Keratinocyte (primary cell): ENCODE results near the gene DIRAS3. TPM values are rescaled to one million over a fixed set of nuclear protein-coding genes. Genes with fewer than 3 reads are reported as not detected.

ENCODE experiments used
- DNase-seq: peaks from one replicate; pipeline ENCODE4 v3.0.0-alpha.2; 2011; ENCODE audit warnings: low read depth, missing footprints, low spot score
- FAIRE-seq: peaks from 2 replicates; lab custom pipeline; 2011; peaks lifted over from hg19 to GRCh38; lab: Jason Lieb, UNC
- H2AFZ ChIP-seq: 2 replicates; pipeline ENCODE4 v1.6.0; 2012; ENCODE audit warnings: low read length, control low read depth, inconsistent platforms; ENCODE audit not compliant: control insufficient read depth
- H3K27ac ChIP-seq: 2 replicates; pipeline ENCODE4 v1.5.1; 2011; ENCODE audit warnings: low read length; ENCODE audit not compliant: control insufficient read depth, insufficient read depth
- H3K27me3 ChIP-seq: 3 replicates; pipeline ENCODE4 v1.6.0; 2011; ENCODE audit warnings: low read length; ENCODE audit not compliant: control insufficient read depth, insufficient read depth; ENCODE audit errors: extremely low read depth
- H3K36me3 ChIP-seq, 2 experiments: 2 replicates in 1 of 2; 3 replicates in 1 of 2; pipeline ENCODE4 v1.5.1; 2011; ENCODE audit warnings: low read length in 2 of 2, mild to moderate bottlenecking in 1 of 2; ENCODE audit not compliant: control insufficient read depth in 2 of 2, insufficient read depth in 2 of 2; ENCODE audit errors: extremely low read depth in 1 of 2
- H3K4me1 ChIP-seq: 3 replicates; pipeline ENCODE4 v1.5.1; 2011; ENCODE audit warnings: low read length; ENCODE audit not compliant: control insufficient read depth, insufficient read depth; ENCODE audit errors: extremely low read depth
- H3K4me2 ChIP-seq: 3 replicates; pipeline ENCODE4 v1.6.0; 2011; ENCODE audit warnings: low read depth, low read length; ENCODE audit not compliant: control insufficient read depth, insufficient read depth; ENCODE audit errors: extremely low read depth
- H3K4me3 ChIP-seq, 3 experiments: fragments of 200-600 bp in 1 of 3; sonication (generic) in 1 of 3; 2 replicates in 2 of 3; 3 replicates in 1 of 3; pipeline ENCODE4 v1.5.1; 2011 to 2016; ENCODE audit warnings: low read length in 3 of 3, mild to moderate bottlenecking in 3 of 3, control low read depth in 2 of 3, inconsistent platforms in 1 of 3, low read depth in 1 of 3, mixed read lengths in 1 of 3, mixed run types in 1 of 3, moderate library complexity in 1 of 3; ENCODE audit not compliant: control insufficient read depth in 2 of 3, insufficient read depth in 2 of 3; ENCODE audit errors: extremely low read depth in 1 of 3
- H3K79me2 ChIP-seq: 2 replicates; pipeline ENCODE4 v1.6.0; 2012; ENCODE audit warnings: low read length; ENCODE audit not compliant: control insufficient read depth, insufficient read depth
- H3K9ac ChIP-seq: 3 replicates; pipeline ENCODE4 v1.6.0; 2011; ENCODE audit warnings: low read length; ENCODE audit not compliant: control insufficient read depth, insufficient read depth; ENCODE audit errors: extremely low read depth
- H3K9me1 ChIP-seq: 3 replicates; pipeline ENCODE4 v1.6.0; 2011; ENCODE audit warnings: low read length; ENCODE audit not compliant: control insufficient read depth, insufficient read depth; ENCODE audit errors: extremely low read depth
- H3K9me3 ChIP-seq: 2 replicates; pipeline ENCODE4 v1.5.1; 2012; ENCODE audit warnings: low read depth, low read length; ENCODE audit not compliant: control insufficient read depth
- H4K20me1 ChIP-seq: 3 replicates; pipeline ENCODE4 v1.6.0; 2011; ENCODE audit warnings: low read length; ENCODE audit not compliant: control insufficient read depth, insufficient read depth; ENCODE audit errors: extremely low read depth
- CTCF ChIP-seq, 3 experiments: IDR thresholded peaks in 1 of 3; conservative IDR thresholded peaks in 1 of 3; optimal IDR thresholded peaks in 1 of 3; 2 replicates in 2 of 3; 3 replicates in 1 of 3; pipeline versions ENCODE3 to v1.5.1; 2011; ENCODE audit warnings: low read length in 3 of 3, mild to moderate bottlenecking in 3 of 3, moderate library complexity in 2 of 3, control low read depth in 1 of 3, inconsistent platforms in 1 of 3; ENCODE audit not compliant: insufficient read depth in 2 of 3; ENCODE audit errors: extremely low read depth in 1 of 3
- EZH2 ChIP-seq: IDR thresholded peaks from one replicate; pipeline ENCODE4 v1.6.1; 2012; ENCODE audit warnings: inconsistent platforms, mild to moderate bottlenecking, low read length, moderate library complexity
- dilution Hi-C: fragments of 300-500 bp; cut with MboI; formaldehyde crosslinking; loops from one replicate; pipeline ENCODE4 v1.7.0; 2020; ENCODE audit warnings: low sequenced_read_pairs; ENCODE audit not compliant: extremely low pct_ligation_motif_present
- polyA plus RNA-seq, 5 experiments: library from polyadenylated mRNA; depleted of rRNA in 3 of 5; stranded (reverse) in 3 of 5; stranded (forward) in 1 of 5; unstranded in 1 of 5; fragments of >200 nt; gene quantifications; 1 replicate in 1 of 5; 2 replicates in 3 of 5; 3 replicates in 1 of 5; pipeline versions ENCODE4 v1.2.1 to v1.2.3, GENCODE V29; 2011 to 2012; ENCODE audit warnings: missing spikeins in 2 of 5, low read depth in 1 of 5, low replicate concordance in 1 of 5

Gene DIRAS3
- polyA plus RNA-seq, 1 donor (not counting 4 experiments of a cell fraction or from before 2014, with no cell fraction given), result 0.20 TPM

DNA sequence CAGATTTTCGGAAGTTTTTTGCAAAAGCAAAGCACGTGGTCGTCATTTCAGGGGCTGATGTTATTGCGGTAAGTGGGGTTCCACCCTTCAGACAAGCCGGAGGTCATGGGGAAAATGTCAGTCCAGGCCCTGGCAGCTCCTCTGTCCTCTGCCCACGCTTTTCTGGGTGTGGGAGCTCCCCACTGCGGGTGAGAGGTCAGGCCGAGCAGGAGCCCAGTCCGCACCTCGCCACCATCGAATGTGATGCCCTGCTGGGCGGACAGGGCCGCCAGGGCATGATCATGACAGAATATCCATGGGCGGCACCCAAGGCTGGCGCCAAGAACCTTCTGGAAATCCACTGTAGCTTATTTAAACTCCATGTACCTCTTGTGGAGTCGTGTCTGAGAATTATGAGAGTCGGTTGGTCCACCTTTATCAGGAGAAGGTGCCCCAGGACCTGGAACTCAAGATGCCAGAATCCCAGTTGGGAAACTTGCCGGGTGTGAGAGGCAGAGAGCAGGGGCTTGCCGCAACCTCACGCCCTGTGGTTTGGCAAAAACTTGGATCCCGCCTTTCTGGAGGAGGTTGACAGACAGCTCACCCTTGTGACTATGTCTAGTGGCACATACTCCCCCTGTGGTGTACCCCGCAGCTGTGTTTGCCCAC, 6.9 kb downstream of the DIRAS3 start:
- Histone ChIP-seq H3K9me1 (no peaks in the 10 kb centered on the region), H3K27ac (no peak overlapping the region), H3K9me3 (no peaks in the 10 kb centered on the region), H3K27me3 (peaks cover 4% of the 10 kb centered on the region), H2AFZ (no peak overlapping the region), H4K20me1 (no peaks in the 10 kb centered on the region), H3K9ac (no peak overlapping the region), H3K4me1 (no peaks in the 10 kb centered on the region), H3K4me3 (no peak overlapping the region), H3K4me2 (no peak overlapping the region), H3K36me3 (no peaks in the 10 kb centered on the region), H3K79me2 (no peaks in the 10 kb centered on the region)
- FAIRE-seq (no peak), DNase-seq (no peak)
- dilution Hi-C loops, result no loop called here
- TF ChIP-seq EZH2, result no peak
- no peak for TF ChIP-seq CTCF (optimal IDR thresholded peaks at IDR 0.05 in 1 of 3, IDR thresholded peaks at IDR 0.05 in 1 of 3, conservative IDR thresholded peaks at IDR 0.05 in 1 of 3; ENCODE audit: extremely low read depth in 1 of 3, insufficient read depth in 2 of 3, low read length in 3 of 3)

GRCh38 chr1:68036946-68037345, 13.5 kb downstream of the DIRAS3 start:
- dilution Hi-C loops, result no loop called here
- no peaks in the 10 kb centered on the region for H3K9me1 ChIP-seq
- H3K9me3 ChIP-seq, result no peaks in the 10 kb centered on the region
- peaks cover 4% of the 10 kb centered on the region for H3K27me3 ChIP-seq
- no peaks in the 10 kb centered on the region for H3K36me3 ChIP-seq
- no peak for TF ChIP-seq EZH2
- no peak for TF ChIP-seq CTCF (optimal IDR thresholded peaks at IDR 0.05 in 1 of 3, IDR thresholded peaks at IDR 0.05 in 1 of 3, conservative IDR thresholded peaks at IDR 0.05 in 1 of 3; ENCODE audit: extremely low read depth in 1 of 3, insufficient read depth in 2 of 3, low read length in 3 of 3)
- H3K27ac ChIP-seq, result no peak overlapping the region
- no peaks in the 10 kb centered on the region for H3K4me1 ChIP-seq
- DNase-seq (no peak), FAIRE-seq (no peak)
- no peaks in the 10 kb centered on the region for H4K20me1 ChIP-seq
- H2AFZ ChIP-seq, result no peak overlapping the region
- H3K4me2 ChIP-seq, result no peak overlapping the region
- H3K79me2 ChIP-seq, result no peaks in the 10 kb centered on the region
- H3K4me3 ChIP-seq, result no peak overlapping the region
- H3K9ac ChIP-seq, result no peak overlapping the region
